ENCODE data around the gene ADAMTS18. TPM values are rescaled to one million over a fixed set of nuclear protein-coding genes. Genes with fewer than 3 reads are reported as not detected.
"Not testable (repeated sequence)": the region's sequence is repeated elsewhere in the genome, so short reads cannot be mapped to it uniquely, and the experiment has no call there.

The ADAMTS18 gene
- total RNA-seq, 4 donors from 2014 or later = 0.15 to 5.6 (median 0.19) TPM; not detected in 1

DNA sequence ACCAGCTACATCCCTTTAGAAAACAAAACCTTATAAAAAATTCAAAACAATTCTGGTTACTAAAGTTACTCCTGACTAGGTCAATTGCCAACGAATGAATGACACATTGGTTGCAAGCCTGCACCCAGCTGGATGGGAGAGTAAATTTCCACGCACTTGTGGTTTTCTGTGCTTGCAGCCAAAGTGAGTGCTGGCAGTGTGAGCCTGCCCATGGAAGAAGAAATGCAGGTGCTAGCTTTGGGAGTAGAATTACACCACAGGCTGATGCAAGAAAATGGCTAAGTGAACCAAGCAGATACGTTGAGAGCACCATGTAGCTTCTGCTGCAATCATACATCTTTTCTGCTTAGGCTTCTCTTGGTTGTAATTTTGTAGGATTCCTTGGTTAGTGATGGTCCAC lies 161.0 kb downstream of the ADAMTS18 start:
- Histone ChIP-seq H3K9me3 (no peaks in the 10 kb centered on the region), H3K4me3 (no peak overlapping the region), H3K27ac (no peak overlapping the region), H3K27me3 (peaks cover 12% of the 10 kb centered on the region), H3K36me3 (no peaks in the 10 kb centered on the region), H3K4me1 (no peaks in the 10 kb centered on the region)
- 46 to 86% methylated on average over 3 of the region's 3 CpGs for WGBS, 2 donors (ENCODE audit: low coverage in 1 of 2)
- no peak for TF ChIP-seq EP300 (IDR thresholded peaks at IDR 0.05)
- TF ChIP-seq POLR2AphosphoS5 (IDR thresholded peaks at IDR 0.05) = no peak
- TF ChIP-seq, protein P1, sequence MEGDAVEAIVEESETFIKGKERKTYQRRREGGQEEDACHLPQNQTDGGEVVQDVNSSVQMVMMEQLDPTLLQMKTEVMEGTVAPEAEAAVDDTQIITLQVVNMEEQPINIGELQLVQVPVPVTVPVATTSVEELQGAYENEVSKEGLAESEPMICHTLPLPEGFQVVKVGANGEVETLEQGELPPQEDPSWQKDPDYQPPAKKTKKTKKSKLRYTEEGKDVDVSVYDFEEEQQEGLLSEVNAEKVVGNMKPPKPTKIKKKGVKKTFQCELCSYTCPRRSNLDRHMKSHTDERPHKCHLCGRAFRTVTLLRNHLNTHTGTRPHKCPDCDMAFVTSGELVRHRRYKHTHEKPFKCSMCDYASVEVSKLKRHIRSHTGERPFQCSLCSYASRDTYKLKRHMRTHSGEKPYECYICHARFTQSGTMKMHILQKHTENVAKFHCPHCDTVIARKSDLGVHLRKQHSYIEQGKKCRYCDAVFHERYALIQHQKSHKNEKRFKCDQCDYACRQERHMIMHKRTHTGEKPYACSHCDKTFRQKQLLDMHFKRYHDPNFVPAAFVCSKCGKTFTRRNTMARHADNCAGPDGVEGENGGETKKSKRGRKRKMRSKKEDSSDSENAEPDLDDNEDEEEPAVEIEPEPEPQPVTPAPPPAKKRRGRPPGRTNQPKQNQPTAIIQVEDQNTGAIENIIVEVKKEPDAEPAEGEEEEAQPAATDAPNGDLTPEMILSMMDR (IDR thresholded peaks at IDR 0.05) = no peak
- no peak for TF ChIP-seq POLR2A (IDR thresholded peaks at IDR 0.05)
- ATAC-seq = no peak

DNA sequence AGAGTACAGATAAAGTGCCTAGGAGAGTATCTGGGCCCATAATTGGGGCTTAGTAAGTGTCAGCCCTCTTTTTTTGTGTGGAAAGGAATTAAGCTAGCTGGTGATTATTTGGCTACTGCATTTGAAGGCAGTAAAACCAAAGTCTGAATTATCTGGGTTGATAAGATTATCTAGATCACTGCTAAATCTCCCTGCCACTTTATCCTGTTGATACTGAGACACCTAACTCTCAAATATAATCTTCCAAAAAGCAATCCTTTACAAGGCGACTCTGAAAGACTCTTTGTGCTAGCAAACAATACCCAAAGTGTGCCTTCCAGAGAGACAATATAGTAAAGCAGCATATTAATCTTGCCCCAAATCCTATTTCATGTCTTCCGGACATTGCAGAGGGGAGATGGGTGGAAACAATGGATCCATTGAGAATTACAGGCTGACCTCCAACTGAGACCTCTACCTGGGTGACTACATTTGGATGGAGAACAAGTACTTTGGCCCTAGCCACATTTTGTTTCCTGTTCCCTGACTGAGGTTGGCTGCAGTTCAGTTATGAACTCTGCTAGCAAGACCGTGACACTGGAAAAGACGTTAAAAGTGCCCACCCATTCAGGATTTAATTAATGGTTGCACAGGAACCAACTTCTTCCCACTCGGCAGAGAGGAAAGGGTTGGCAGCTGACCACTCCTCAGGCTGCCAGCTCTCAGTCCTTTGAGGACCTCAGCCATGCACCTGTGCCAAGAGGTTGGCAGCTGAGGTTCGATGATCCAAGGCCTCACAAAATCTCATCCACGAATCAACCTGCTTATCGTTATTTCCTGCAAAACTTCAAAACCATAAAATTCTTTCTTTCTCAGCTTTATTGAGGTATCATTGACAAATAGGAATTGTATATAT lies 163.1 kb downstream of the ADAMTS18 start:
- Histone ChIP-seq H3K36me3 (no peaks in the 10 kb centered on the region), H3K9me3 (no peaks in the 10 kb centered on the region), H3K27me3 (peaks cover 12% of the 10 kb centered on the region), H3K4me1 (no peaks in the 10 kb centered on the region), H3K27ac (no peak overlapping the region), H3K4me3 (no peak overlapping the region)
- 56 to 66% methylated on average over 6 to 7 of the region's 8 CpGs for whole genome bisulfite sequencing, 2 donors (ENCODE audit: low coverage in 1 of 2)
- no peak for ATAC-seq
- no peak for TF ChIP-seq EP300 (IDR thresholded peaks at IDR 0.05)
- TF ChIP-seq, protein P1 (IDR thresholded peaks at IDR 0.05) = no peak
- no peak for TF ChIP-seq POLR2A (IDR thresholded peaks at IDR 0.05)
- no peak for TF ChIP-seq POLR2AphosphoS5 (IDR thresholded peaks at IDR 0.05)

DNA sequence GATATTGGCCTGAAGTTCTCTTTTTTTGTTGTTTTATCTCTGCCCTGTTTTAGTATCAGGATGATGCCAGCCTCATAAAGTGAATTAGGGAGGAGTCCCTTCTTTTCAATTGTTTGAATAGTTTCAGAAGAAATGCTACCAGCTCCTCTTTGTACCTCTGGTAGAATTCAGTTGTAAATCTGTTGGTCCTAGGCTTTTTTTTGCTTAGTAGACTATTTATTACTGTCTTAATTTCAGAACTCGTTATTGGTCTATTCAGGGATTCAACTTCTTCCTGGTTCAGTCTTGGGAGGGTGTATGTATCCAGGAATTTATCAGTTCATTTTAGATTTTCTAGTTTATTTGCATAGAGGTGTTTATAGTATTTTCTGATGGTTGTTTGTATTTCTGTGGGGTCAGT lies 168.6 kb downstream of the ADAMTS18 start:
- not testable (repeated sequence) for ATAC-seq, H3K9me3 ChIP-seq, H3K4me1 ChIP-seq, H3K36me3 ChIP-seq, H3K27ac ChIP-seq, H3K4me3 ChIP-seq
- H3K27me3 ChIP-seq = peaks cover 12% of the 10 kb centered on the region
- 50% methylated on average over 1 of the region's 1 CpG; no CpG with 5 or more reads in 1 of the 2 donors for WGBS, 2 donors (ENCODE audit: low coverage in 1 of 2)

DNA sequence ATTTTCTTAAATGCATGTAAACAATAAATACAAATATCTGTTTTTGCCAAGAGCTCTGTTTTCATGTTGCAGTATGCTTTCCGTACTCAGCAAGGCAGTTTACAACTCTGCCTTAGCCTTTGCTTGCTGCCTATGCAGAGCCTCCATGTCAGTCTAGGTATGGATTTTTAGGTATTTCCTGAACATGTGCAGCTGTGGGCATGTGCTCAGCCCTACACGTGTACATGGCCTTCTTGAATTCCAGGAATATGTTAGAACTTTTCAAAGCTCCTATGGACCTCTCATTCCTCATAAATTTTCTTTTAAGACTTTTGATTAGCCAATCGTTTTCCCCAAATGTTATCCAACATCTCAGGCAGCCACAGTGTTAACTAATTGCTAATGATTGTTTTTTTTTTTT lies 171.9 kb downstream of the ADAMTS18 start:
- H3K4me3 ChIP-seq = no peak overlapping the region
- TF ChIP-seq POLR2A (IDR thresholded peaks at IDR 0.05) (no peak), POLR2AphosphoS5 (IDR thresholded peaks at IDR 0.05) (no peak), EP300 (IDR thresholded peaks at IDR 0.05) (no peak)
- TF ChIP-seq, protein P1 (IDR thresholded peaks at IDR 0.05) = no peak
- H3K27me3 ChIP-seq = no peaks in the 10 kb centered on the region
- no peak overlapping the region for H3K27ac ChIP-seq
- 53 to 58% methylated on average over 3 of the region's 3 CpGs for WGBS, 2 donors (ENCODE audit: low coverage in 1 of 2)
- H3K9me3 ChIP-seq = no peaks in the 10 kb centered on the region
- no peaks in the 10 kb centered on the region for H3K36me3 ChIP-seq
- H3K4me1 ChIP-seq = no peaks in the 10 kb centered on the region
- ATAC-seq = no peak

DNA sequence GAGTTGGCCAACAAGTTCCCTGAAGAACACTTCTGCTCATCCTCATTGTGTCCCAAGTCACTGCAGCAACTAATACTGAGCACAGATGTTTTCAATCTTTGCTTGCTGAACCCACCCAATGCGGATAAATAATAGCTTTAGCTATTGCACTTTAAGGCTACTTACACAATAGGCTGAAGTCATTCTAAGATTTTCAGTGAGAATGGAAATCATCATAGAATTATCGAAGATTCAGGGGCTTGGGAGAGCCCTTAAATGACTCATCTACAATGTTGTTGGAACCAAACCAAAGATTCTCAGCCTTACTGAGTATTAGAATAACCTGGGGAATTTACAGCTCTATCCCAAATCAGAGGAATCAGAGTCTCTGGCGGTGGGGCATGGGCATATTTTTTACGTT lies 184.4 kb downstream of the ADAMTS18 start:
- H3K4me1 ChIP-seq = no peaks in the 10 kb centered on the region
- TF ChIP-seq POLR2A (IDR thresholded peaks at IDR 0.05) (no peak), POLR2AphosphoS5 (IDR thresholded peaks at IDR 0.05) (no peak), EP300 (IDR thresholded peaks at IDR 0.05) (no peak)
- TF ChIP-seq, protein P1 (IDR thresholded peaks at IDR 0.05) = no peak
- no peak overlapping the region for H3K4me3 ChIP-seq
- H3K27ac ChIP-seq = no peak overlapping the region
- peak; percentile 31 for ATAC-seq
- no peaks in the 10 kb centered on the region for H3K27me3 ChIP-seq
- 71 to 86% methylated on average over 3 to 4 of the region's 4 CpGs for WGBS, 2 donors (ENCODE audit: low coverage in 1 of 2)
- H3K9me3 ChIP-seq = no peaks in the 10 kb centered on the region
- no peaks in the 10 kb centered on the region for H3K36me3 ChIP-seq
